H9 (cell line): ENCODE data around the gene MECR. TPM values are rescaled to one million over a fixed set of nuclear protein-coding genes. Genes with fewer than 3 reads are reported as not detected.

Experiments used
- DNase-seq: peaks from one replicate; pipeline ENCODE4 v3.0.0-alpha.2; 2017
- H2AFZ ChIP-seq: one replicate; pipeline ENCODE4 v1.6.1; 2013; ENCODE audit warnings: mild to moderate bottlenecking, low read length, control low read depth, moderate library complexity
- H2AK5ac ChIP-seq: 2 replicates; pipeline ENCODE4 v1.6.1; 2013; ENCODE audit warnings: low read length, control low read depth, mixed read lengths; ENCODE audit not compliant: insufficient read length
- H2BK120ac ChIP-seq: one replicate; pipeline ENCODE4 v1.6.1; 2013; ENCODE audit warnings: low read depth, mild to moderate bottlenecking, low read length, control low read depth, inconsistent platforms; ENCODE audit not compliant: poor library complexity, severe bottlenecking
- H2BK12ac ChIP-seq: 2 replicates; pipeline ENCODE4 v1.6.1; 2013; ENCODE audit warnings: low read length, control low read depth, mixed read lengths, low read depth; ENCODE audit not compliant: insufficient read length
- H2BK15ac ChIP-seq: 2 replicates; pipeline ENCODE4 v1.6.1; 2013; ENCODE audit warnings: low read depth, low read length, control low read depth
- H2BK20ac ChIP-seq: one replicate; pipeline ENCODE4 v1.6.1; 2013; ENCODE audit warnings: low read depth, mild to moderate bottlenecking, low read length, control low read depth, inconsistent platforms; ENCODE audit not compliant: poor library complexity, severe bottlenecking
- H2BK5ac ChIP-seq: 2 replicates; pipeline ENCODE4 v1.6.1; 2013; ENCODE audit warnings: low read length, control low read depth, mixed read lengths; ENCODE audit not compliant: insufficient read length
- H3K14ac ChIP-seq: 2 replicates; pipeline ENCODE4 v1.6.1; 2013; ENCODE audit warnings: low read length, control low read depth; ENCODE audit not compliant: insufficient read depth
- H3K18ac ChIP-seq: 2 replicates; pipeline ENCODE4 v1.6.1; 2013; ENCODE audit warnings: low read depth, mild to moderate bottlenecking, mixed read lengths, low read length, control low read depth; ENCODE audit not compliant: insufficient read length
- H3K23ac ChIP-seq: 2 replicates; pipeline ENCODE4 v1.6.1; 2013; ENCODE audit warnings: low read length, control low read depth, mixed read lengths, low read depth; ENCODE audit not compliant: insufficient read length
- H3K23me2 ChIP-seq: 2 replicates; pipeline ENCODE4 v1.6.1; 2013; ENCODE audit warnings: low read depth, mild to moderate bottlenecking, mixed read lengths, low read length, control low read depth; ENCODE audit not compliant: insufficient read length, poor library complexity, severe bottlenecking
- H3K27ac ChIP-seq: 2 replicates; pipeline ENCODE4 v1.5.1; 2013; ENCODE audit warnings: low read length, control low read depth, mixed read lengths, low read depth; ENCODE audit not compliant: insufficient read length
- H3K27me3 ChIP-seq: 2 replicates; pipeline ENCODE4 v1.6.1; 2013; ENCODE audit warnings: low read length, control low read depth, inconsistent platforms; ENCODE audit not compliant: insufficient read depth
- H3K4ac ChIP-seq: 2 replicates; pipeline ENCODE4 v1.6.1; 2013; ENCODE audit warnings: low read depth, mild to moderate bottlenecking, control low read depth, inconsistent platforms, low read length, moderate library complexity
- H3K4me1 ChIP-seq: 2 replicates; pipeline ENCODE4 v1.6.1; 2013; ENCODE audit warnings: low read length, control low read depth, inconsistent platforms; ENCODE audit not compliant: insufficient read depth
- H3K4me2 ChIP-seq: 2 replicates; pipeline ENCODE4 v1.6.1; 2013; ENCODE audit warnings: low read length, control low read depth, mixed read lengths; ENCODE audit not compliant: insufficient read length, insufficient read depth
- H3K56ac ChIP-seq: 2 replicates; pipeline ENCODE4 v1.6.1; 2013; ENCODE audit warnings: low read depth, mild to moderate bottlenecking, mixed read lengths, low read length, control low read depth; ENCODE audit not compliant: insufficient read length
- H3K79me1 ChIP-seq: 2 replicates; pipeline ENCODE4 v1.6.1; 2013; ENCODE audit warnings: low read depth, mild to moderate bottlenecking, moderate library complexity, low read length, control low read depth, inconsistent platforms; ENCODE audit not compliant: insufficient read depth, poor library complexity, severe bottlenecking
- H3K79me2 ChIP-seq: 2 replicates; pipeline ENCODE4 v1.6.1; 2013; ENCODE audit warnings: low read length, control low read depth, inconsistent platforms; ENCODE audit not compliant: insufficient read depth
- H3K9ac ChIP-seq: 2 replicates; pipeline ENCODE4 v1.6.1; 2013; ENCODE audit warnings: low read length, control low read depth, mixed read lengths; ENCODE audit not compliant: insufficient read length; ENCODE audit errors: extremely low read depth
- H3K9me3 ChIP-seq: one replicate; pipeline ENCODE4 v1.6.1; 2013; ENCODE audit warnings: low read depth, low read length, inconsistent platforms; ENCODE audit not compliant: control insufficient read depth
- H3T11ph ChIP-seq: one replicate; pipeline ENCODE4 v1.6.1; 2013; ENCODE audit warnings: mild to moderate bottlenecking, low read length, control low read depth, inconsistent platforms
- H4K20me1 ChIP-seq: one replicate; pipeline ENCODE4 v1.6.1; 2013; ENCODE audit not compliant: control insufficient read depth, insufficient read length, insufficient read depth
- H4K5ac ChIP-seq: 2 replicates; pipeline ENCODE4 v1.6.1; 2013; ENCODE audit warnings: low read depth, mild to moderate bottlenecking, mixed read lengths, low read length, control low read depth; ENCODE audit not compliant: insufficient read length
- H4K8ac ChIP-seq: replicated peaks from 2 replicates; pipeline ENCODE4 v1.6.1; 2013; ENCODE audit warnings: low read length, control low read depth, mixed read lengths, low read depth; ENCODE audit not compliant: insufficient read length
- H4K91ac ChIP-seq: 2 replicates; pipeline ENCODE4 v1.6.1; 2013; ENCODE audit warnings: low read depth, mild to moderate bottlenecking, moderate library complexity, mixed read lengths, low read length, control low read depth; ENCODE audit not compliant: insufficient read length
- H3K27ac Mint-ChIP-seq, 3 experiments: 2 replicates in 2 of 3; 3 replicates in 1 of 3; pipeline ENCODE4 v1.8.0; 2020 to 2021; ENCODE audit warnings: mixed read lengths in 3 of 3, mild to moderate bottlenecking in 1 of 3, moderate library complexity in 1 of 3
- H3K27me3 Mint-ChIP-seq: 2 replicates; pipeline ENCODE4 v1.8.0; 2021; ENCODE audit warnings: low read depth, mild to moderate bottlenecking, moderate library complexity, mixed read lengths
- H3K36me3 Mint-ChIP-seq, 3 experiments: 2 replicates in 2 of 3; 3 replicates in 1 of 3; pipeline ENCODE4 v1.8.0; 2020 to 2021; ENCODE audit warnings: low read depth in 3 of 3, mixed read lengths in 3 of 3; ENCODE audit not compliant: insufficient read depth in 1 of 3
- H3K4me1 Mint-ChIP-seq, 2 experiments: 2 replicates each; pipeline ENCODE4 v1.8.0; 2020; ENCODE audit warnings: mixed read lengths in 2 of 2
- H3K4me3 Mint-ChIP-seq, 2 experiments: 2 replicates in 1 of 2; 3 replicates in 1 of 2; pipeline ENCODE4 v1.8.0; 2020 to 2021; ENCODE audit warnings: mild to moderate bottlenecking in 2 of 2, mixed read lengths in 2 of 2, moderate library complexity in 1 of 2
- H3K9me3 Mint-ChIP-seq, 2 experiments: 2 replicates in 1 of 2; 3 replicates in 1 of 2; pipeline ENCODE4 v1.8.0; 2020; ENCODE audit warnings: mild to moderate bottlenecking in 2 of 2, mixed read lengths in 2 of 2, moderate library complexity in 1 of 2
- WGBS: extraction: QIAGEN DNeasy Blood & Tissue Kit; methylation state at CpG from one replicate; pipeline ENCODE4 v1.1.7; 2013; ENCODE audit warnings: missing lambda C conversion rate, low lambda C conversion rate, mixed read lengths; ENCODE audit not compliant: insufficient read length; ENCODE audit errors: extremely low coverage; 5-methylcytosine and 5-hydroxymethylcytosine counted together
- total RNA-seq: library from RNA; stranded (reverse); gene quantifications from 2 replicates; pipeline ENCODE4 v1.2.1, GENCODE V29; 2021
- TF ChIP-seq, protein P1 (sequence below): fragments of 200-600 bp; sonication (generic); conservative IDR thresholded peaks from 3 replicates; pipeline ENCODE4 v1.8.0; 2021; ENCODE audit warnings: antibody characterized with exemption, mild to moderate bottlenecking

The MECR gene
- total RNA-seq, 1 experiment from 2014 or later = 30.9 TPM

DNA sequence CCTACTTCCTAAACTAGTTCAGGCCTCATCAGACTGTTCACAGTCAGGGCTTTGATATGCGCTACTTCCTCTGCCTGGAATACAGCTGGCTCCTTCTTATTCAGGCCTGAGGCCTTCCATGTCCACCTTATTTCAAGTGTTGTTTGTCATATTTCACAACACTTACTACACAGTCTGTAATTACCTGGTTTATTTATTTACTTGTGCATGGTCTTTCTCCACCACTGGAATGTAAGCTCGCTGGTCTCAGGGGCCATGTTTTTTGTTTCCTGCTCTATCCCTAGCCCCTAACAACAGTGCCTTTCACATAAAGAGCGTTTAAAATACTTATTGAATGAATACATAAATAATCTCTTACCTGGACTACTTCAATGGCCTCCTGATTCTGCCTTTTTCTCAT lies 44.5 kb downstream of the MECR start:
- Histone ChIP-seq H3K4me2 (peak overlapping the region; percentile 4), H3K4ac (no peak overlapping the region)

More for the DNA sequence above, 44.5 kb downstream of the MECR start:
- H2BK120ac ChIP-seq = no peak overlapping the region
- no peak overlapping the region for H3K18ac ChIP-seq
- H2AFZ ChIP-seq = no peak overlapping the region
- DNase-seq = no peak
- H3K4me1 ChIP-seq = peaks cover 5% of the 10 kb centered on the region; the same call in 1 of the 2 replicates
- no peaks in the 10 kb centered on the region for H3K9me3 ChIP-seq
- peak overlapping the region; percentile 47 to 95 (median 93) for H3K27ac Mint-ChIP-seq
- H3K4me1 Mint-ChIP-seq = peaks cover 24 to 26% of the 10 kb centered on the region in 2 experiments
- no peak overlapping the region for H4K8ac ChIP-seq
- H4K5ac ChIP-seq = no peak overlapping the region
- H2BK20ac ChIP-seq = no peak overlapping the region
- H2BK5ac ChIP-seq = peak overlapping the region; percentile 33
- no peaks in the 10 kb centered on the region for H4K20me1 ChIP-seq
- no peaks in the 10 kb centered on the region for H3K23me2 ChIP-seq
- H2BK15ac ChIP-seq = no peak overlapping the region
- H3K9ac ChIP-seq = no peak overlapping the region
- no peaks in the 10 kb centered on the region for H3K27me3 Mint-ChIP-seq
- no peak overlapping the region for H2AK5ac ChIP-seq
- H3K14ac ChIP-seq = no peak overlapping the region
- peaks cover 6 to 7% (median 6%) of the 10 kb centered on the region in 3 experiments; a peak in 6 of 7 replicates for H3K36me3 Mint-ChIP-seq
- H3K79me1 ChIP-seq = no peaks in the 10 kb centered on the region
- no peak overlapping the region for H2BK12ac ChIP-seq
- H3K56ac ChIP-seq = no peak overlapping the region
- H3K23ac ChIP-seq = no peak overlapping the region
- peak overlapping the region in 1 of 2 experiments; percentile 16; a peak in 1 of 5 replicates for H3K4me3 Mint-ChIP-seq
- H4K91ac ChIP-seq = no peak overlapping the region
- WGBS = no CpG with 5 or more reads among the region's 3 CpGs
- TF ChIP-seq, protein P1, sequence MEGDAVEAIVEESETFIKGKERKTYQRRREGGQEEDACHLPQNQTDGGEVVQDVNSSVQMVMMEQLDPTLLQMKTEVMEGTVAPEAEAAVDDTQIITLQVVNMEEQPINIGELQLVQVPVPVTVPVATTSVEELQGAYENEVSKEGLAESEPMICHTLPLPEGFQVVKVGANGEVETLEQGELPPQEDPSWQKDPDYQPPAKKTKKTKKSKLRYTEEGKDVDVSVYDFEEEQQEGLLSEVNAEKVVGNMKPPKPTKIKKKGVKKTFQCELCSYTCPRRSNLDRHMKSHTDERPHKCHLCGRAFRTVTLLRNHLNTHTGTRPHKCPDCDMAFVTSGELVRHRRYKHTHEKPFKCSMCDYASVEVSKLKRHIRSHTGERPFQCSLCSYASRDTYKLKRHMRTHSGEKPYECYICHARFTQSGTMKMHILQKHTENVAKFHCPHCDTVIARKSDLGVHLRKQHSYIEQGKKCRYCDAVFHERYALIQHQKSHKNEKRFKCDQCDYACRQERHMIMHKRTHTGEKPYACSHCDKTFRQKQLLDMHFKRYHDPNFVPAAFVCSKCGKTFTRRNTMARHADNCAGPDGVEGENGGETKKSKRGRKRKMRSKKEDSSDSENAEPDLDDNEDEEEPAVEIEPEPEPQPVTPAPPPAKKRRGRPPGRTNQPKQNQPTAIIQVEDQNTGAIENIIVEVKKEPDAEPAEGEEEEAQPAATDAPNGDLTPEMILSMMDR = no peak
- no peak overlapping the region for H3T11ph ChIP-seq
- H3K79me2 ChIP-seq = peaks cover under 1% of the 10 kb centered on the region; the same call in 1 of the 2 replicates
- peaks cover 0 to 5% of the 10 kb centered on the region in 2 experiments; a peak in 3 of 5 replicates for H3K9me3 Mint-ChIP-seq
- peak overlapping the region; percentile 41 for H3K27ac ChIP-seq
- H3K27me3 ChIP-seq = no peaks in the 10 kb centered on the region
